Pons (tissue), 1 donor: ENCODE results near the gene L3MBTL4.
"Not testable (repeated sequence)": the region's sequence is repeated elsewhere in the genome, so short reads cannot be mapped to it uniquely, and the experiment has no call there.

Experiments
- DNase-seq: peaks from one replicate; pipeline ENCODE4 v3.0.0-alpha.2; 2016; ENCODE audit warnings: low spot score

Gene L3MBTL4

DNA sequence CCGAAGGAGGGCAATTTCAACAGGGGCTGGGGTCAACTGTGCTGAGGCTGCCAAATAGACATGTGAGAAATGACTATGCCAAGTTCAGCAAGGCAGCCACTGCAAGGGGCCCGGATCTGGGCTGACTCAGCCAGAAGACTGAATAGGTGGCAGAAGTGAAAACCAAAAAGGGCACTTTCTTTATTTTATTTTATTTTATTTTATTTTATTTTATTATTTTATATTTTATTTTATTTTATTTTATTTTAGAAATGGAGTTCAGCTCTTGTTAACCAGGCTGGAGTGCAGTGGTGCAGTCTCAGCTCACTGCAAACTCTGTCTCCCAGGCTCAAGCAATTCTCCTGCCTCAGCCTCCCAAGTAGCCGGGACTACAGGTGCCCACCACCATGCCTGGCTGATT is 228.9 kb downstream of the L3MBTL4 start:
- DNase-seq: not testable (repeated sequence)

DNA sequence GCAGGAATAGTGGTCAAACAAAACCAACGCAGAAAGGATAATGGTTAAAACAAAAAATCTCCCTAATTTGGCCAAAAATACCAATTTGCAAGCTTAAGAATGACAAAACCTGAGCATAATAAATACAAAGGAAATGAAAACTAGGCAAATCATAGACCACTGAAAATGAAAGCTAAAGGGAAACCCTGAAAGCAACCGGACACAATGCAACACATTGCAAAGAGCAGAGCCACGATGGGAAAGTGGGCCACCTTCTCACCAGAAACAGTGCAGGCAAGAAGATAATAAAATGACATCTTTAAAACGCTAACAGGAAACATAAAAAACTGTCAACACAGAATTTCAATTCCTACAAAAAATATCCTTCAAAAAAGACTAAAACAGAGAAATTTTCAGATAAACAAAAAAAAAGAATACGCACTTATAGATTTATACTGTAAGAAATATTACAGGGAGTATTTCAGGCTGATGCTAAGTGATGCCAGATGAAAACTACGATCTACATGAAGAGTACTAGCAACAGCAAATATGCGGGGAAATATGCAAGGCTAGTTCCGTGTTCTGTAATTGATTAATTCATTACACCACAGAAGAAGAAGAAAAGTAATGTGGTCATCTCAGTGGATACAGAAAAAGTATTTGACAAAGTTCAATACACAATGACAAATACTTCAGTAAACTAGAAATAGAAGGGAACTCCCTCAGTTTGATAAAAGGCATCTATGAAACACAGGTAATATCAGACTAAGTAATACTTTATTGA is 239.5 kb downstream of the L3MBTL4 start:
- no peak for DNase-seq

DNA sequence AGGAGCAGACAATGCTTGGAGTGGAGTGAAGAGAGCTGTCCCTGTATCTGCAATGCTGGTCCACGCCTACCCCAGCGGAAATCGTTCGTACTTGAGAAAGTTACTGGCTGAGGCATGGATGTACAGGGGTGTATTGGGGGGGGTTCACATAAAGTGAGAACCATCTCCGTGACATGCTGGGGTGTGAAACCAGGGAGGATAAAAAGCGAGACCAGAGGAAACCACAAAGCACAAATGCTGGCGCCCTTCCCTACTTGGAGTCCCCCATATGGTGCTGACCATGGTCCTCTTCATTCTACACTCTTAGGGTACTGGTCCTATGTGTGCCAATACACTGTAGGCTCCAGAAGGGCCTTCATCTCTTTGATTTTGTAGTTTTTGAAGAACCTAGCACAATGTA is 244.1 kb downstream of the L3MBTL4 start:
- no peak for DNase-seq

DNA sequence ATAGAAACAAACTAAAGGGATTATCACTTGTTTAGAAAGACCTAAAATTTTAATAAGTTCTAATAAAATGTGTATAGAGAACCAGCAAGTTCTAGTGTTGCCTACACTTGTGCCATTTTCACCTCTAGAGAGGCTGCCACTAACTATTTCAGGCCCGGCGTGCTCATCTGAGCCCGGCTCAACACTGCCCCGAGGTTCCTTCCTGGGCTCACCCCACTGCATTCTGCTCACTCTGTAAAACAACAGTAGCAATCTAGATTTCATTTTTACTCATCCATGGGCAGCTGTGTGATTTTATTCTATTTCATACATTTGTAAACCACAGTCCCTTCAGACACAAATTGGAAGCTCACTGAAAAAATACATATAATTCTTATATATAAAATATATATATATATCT is 253.2 kb downstream of the L3MBTL4 start:
- DNase-seq: no peak

DNA sequence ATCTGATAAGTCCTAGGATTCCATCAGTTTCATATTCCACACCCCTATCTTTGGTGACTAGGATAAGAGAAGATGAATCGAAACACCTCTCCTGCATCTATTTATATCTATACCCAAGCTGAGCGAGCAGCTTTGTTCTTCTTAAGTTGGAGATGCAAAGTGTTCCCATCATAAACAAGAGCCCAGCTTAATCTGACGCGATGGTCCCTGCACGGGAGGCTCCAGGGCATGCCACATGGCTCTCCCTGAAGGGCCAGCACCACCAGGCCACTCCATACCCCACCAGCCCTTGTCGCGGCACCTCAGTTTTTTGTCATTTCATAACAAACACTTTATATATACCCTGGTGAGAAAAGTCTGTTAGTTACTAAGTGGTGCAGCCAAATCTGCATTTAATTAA is 255.3 kb downstream of the L3MBTL4 start:
- DNase-seq: no peak

DNA sequence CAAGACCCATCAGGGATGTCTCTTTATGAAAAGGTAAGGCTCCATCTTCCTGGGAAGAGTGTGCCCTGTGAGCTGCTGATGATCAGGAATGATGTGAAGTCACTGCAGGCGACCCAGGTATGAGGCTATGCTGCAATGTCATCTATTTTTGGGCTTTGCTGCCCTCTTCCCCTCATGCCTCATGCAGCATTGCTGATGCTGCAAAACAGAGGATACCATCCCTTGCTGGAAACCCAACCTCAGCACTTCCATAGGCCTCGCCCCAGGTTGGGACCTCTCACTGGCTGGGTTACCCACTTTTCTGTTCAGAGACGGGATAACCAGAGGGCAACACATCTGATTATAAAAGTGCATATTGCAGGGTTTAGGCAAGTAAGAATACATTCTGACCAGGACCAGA is 255.8 kb downstream of the L3MBTL4 start:
- no peak for DNase-seq

DNA sequence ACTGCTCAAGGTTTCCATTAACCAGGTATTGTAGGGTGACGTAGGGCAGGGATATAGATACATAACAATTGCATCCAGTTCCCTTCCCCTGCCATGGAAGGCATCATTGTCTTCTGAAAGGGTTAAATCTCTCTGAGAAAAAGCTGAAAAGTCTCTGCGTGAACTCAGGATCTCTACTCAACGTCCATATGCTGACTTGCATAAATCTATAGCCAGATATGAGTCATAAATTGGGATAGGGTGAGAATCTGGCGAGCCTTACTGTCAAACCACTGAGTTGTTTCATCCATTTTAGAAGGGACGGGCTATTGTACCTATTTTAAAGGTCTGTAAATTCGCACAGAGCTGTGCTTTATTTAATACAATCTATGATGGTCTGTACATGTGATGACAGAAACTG is 258.3 kb downstream of the L3MBTL4 start:
- no peak for DNase-seq

DNA sequence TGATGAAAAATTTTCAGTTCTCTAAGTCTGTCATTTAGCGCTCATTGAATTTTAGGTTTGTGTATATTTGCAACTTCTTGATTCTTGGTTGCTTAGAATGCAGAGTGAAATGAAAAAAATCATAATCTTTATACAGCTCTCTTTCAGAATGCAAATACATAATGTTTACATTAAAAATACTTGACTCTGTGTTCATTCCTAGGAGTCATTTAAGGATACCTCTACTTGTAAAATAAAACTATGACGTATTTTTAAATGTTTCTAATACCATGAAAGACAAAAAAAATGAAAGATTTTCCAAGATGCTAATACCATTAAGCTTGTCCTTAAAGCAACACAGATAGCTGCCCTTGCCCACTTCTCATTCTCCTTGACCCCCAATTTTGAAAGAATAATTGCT is 259.0 kb downstream of the L3MBTL4 start:
- no peak for DNase-seq

DNA sequence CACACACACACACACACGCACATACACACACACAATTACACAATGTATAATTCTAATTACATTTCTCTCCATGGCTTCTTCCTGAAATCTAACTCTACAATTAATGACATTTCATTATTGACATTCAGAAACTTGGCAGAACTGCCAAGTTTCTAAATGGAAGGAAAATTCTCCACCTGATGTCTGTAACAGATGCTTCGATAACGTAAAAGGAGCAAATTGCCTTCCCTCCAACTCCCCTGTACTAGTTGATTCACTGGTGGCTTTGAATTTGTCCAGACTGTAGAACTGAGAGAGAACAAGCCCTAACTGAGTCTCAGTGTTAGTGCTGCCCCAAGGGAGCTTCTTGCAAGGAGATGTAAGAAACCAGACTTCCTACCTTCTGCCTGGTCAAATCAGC is 264.3 kb downstream of the L3MBTL4 start:
- DNase-seq: no peak

DNA sequence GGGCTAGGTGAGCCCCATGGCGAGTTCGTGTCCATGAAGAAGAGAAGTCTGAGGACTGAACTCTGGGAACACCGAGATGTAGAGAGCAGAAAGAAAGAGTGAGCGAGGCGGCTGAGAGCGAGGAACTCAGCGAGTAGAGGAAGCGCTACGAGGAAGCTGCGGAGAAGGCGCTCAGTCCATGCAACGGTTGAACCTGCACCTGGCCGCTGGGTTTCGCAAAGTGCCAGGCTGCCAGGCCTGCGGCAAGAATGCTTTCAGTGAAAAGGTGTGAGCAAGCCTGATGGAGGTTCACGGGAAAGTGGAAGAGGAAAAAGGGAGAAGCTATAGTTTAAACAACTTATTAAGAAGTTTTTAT is 268.4 kb downstream of the L3MBTL4 start:
- DNase-seq: no peak

DNA sequence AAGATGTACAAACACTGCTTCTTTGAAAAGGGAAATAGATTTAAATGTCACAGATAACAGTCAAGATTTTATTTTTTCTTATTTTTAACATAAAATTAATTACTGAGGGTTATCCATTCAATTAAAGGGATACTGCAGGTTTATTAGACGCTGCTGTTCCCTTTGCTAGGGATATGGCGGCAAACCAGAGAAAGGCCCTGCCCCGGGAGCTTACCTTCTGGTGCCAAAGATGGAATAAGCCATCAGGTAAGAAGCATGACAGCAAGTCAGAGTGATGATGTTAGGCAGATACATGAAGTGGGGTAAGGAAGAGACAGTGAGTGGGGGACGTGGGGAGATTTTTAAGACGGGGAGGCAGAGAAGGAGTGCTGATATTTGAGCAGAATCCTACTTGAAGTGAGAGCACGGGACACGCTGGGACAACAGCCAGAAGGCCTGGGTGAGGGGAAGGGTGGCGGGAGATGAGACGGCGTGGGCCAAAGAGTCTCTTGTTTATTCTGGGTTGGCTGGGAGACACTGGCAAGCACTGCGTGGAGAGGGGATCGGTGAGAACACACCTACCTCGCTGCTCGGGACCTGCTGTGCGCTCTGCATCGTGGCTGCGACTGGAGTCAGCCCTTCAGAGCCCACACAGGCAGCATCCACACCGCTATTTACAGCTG is 268.9 kb downstream of the L3MBTL4 start:
- no peak for DNase-seq

DNA sequence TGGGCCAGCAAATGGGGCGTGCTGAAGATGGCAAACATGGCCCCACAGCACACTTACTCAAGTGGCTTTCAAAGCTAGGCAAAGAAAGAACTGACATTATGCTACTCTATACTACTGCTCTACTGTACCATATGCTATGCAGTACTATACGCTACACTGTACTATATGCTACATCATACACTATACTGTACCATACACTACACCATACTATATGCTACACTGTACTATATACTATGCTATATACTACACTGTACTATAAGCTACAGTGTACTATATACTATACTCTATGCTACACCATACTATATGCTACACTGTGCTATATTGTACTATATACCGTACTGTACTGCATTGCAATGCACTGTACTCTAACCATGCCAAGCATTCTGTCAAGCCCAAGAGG is 275.7 kb downstream of the L3MBTL4 start:
- no peak for DNase-seq

DNA sequence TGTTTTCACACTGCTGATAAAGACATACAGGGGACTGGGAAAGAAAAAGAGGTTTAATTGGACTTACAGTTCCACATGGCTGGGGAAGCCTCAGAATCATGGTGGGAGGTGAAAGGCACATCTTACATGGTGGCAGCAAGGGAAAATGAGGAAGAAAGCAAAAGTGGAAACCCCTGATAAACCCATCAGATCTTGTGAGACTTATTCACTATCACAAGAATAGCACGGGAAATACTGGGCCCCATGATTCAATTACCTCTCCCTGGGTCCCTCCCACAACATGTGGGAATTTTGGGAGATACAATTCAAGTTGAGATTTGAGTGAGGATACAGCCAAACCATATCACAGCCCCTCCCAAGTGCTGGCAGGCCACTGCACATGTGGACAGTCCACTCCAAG is 278.8 kb downstream of the L3MBTL4 start:
- not testable (repeated sequence) for DNase-seq

DNA sequence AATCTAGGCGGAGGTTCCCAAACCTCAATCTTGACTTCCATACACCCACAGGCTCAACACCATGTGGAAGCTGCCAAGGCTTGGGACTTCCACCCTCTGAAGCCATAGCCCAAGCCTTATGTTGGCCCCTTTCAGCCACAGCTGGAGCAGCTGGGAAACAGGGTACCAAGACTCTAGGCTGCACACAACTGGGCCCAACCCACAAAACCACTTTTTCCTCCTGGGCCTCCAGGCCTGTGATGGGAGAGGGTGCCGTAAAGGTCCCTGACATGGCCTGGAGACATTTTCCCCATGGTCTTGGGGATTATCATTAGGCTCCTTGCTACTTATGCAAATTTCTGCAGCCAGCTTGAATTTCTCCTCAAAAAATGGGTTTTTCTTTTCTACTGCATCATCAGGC is 279.7 kb downstream of the L3MBTL4 start:
- not testable (repeated sequence) for DNase-seq

DNA sequence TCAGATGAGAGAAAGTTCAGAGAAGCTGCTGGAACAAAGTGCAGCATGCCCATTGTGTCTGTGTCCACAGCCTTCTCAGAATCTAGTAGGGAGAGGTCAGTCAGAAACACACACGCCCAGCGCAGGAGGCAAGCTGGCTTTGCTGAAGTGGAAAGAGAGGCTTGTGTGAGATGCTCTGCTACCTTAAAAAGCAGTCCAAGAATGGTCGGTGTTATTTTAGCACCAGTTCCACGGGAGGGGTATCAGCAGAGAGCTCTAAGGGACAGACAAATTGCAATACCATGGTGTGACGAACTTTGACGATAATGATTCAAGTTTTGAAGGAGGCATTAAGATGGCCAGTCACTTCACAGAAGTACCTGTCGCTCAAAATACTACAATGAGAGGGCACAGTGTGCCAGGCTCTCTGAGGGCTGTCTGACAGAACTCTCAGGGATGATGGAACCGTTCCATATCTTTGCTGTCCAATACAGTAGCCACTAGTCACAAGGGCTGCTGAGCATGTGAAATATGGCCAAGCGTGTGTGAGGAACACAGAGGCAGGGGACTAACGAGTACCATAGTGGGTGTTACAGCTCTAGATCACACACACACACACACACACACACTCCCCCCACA is 281.9 kb downstream of the L3MBTL4 start:
- DNase-seq: no peak

DNA sequence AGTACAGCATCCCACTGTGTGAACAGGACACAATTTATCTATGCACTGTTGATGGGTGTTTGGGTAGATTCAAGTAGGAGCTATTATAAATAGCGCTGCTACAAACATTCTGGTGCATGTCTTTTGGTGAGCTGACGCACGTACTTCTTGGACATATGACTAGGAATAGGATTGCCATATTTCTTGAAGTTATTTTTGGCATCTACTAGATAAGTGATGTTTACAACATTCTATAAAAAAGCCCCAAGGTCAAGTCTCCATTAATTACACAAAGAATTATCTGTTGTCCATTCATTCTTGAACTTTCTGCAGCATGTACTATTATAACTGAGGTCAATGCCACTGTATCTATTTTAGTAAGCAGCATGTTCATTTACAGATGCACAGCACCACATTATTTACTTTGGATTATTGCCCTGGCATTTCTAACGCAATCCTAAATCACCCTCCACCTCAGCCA is 293.9 kb downstream of the L3MBTL4 start:
- DNase-seq: no peak

DNA sequence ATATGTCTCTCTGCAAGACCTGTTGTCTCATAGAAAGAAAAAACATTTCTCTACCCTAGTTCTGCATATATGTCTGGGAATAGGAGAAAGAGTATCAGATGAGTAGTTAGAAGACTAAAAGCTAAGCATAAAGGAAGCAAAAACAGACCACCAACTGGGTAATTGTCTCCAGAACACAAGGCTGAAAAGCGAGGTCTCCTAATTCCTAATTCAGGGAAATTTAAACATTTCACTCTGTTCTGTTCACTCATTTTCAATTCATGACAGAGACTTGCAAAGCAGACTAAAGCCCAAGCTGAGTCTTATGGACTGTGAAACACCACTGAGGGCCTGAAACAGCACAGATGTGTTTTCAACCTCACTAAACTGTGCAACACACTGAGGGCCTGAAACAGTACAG is 294.9 kb downstream of the L3MBTL4 start:
- DNase-seq: no peak

DNA sequence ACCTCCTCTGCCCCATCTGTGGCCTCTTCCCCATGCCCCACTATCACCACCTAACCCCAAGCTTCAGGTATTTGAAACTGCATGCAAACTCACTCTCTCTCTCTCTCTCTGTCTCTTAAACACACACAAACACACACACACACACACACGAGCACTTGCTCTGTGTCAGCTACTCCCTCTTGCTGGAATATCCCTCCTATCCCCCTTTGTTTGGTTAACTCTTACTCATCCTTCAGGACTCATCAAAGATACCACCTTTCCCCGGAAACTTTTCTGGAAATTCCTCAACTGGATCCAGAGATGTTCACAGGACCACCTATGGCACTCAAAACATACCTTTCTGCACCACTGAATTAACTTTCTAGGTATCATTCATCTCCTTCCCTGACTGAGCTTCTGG is 296.6 kb downstream of the L3MBTL4 start:
- no peak for DNase-seq

DNA sequence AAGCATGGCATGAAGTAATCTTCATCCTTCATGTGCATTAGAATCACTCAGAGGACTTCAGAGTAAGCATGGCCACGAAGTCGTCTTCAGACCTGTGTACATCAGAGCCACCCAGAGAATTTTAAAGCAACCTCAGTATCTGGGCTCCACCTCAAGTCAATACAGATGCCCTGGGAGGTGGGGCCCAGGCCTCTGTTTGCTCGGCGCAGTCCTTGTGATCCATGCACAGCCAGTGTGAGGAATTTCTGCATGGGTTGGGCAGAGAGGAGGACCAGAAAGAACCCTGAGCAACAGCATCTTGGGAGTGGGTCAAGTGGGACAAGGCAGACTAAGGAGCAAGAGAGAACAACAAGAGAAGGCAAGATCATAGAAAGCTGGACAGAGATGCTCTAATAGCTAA is 299.0 kb downstream of the L3MBTL4 start:
- DNase-seq: no peak

DNA sequence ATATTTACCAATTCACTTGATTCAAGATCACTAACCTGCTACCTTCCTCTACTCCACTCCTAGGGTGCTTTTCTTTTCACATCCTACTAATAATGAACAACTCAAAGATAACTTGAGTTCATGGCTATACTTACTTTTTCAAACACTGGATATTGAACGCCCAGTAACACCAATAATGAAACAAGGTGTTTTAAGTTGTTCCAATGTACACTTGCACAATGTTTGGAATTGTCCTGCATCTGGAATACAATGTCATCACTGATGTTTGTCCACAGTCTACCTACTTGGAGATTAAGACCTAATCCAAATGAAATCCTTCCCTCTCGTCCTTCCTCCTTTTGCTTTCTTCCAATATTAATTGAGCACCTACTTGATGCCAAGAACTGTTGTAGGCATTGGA is 301.1 kb downstream of the L3MBTL4 start:
- DNase-seq: no peak

DNA sequence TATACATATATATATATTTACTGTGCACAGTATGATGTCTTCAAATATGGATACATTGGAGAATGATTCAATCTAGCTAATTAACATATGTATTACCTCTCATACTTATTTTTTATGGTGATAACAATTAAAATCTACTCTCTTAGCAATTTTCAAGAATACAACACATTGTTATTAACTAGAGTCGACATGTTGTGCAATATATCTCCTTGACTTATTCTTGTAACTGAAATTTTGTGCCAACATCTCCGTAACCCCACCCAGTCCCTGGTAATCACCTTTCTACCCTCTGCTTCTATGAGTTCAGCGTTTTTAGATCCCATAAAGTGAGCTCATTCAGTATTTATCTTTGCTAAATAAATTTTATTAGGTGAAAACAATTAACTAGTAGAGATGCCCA is 303.0 kb downstream of the L3MBTL4 start:
- no peak for DNase-seq

DNA sequence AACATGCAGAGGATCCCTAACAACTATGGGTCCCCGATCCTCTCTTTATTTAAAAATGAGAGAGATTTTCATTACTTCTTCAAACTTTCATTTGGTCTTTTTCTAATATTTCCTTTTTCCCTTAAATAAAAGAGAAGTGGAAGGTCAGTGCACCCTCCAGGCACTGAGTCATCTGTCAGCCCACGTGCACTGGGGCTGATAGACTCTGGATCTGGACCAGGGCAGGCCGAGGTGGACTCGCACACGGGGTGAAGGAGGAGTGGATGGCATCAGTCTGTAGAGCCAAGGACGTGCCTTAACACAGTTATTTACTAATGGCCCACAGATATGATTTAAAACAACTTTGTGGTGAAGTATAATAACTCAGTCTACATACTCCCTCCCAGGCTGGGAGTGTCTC is 305.0 kb downstream of the L3MBTL4 start:
- DNase-seq: peak; percentile 39

DNA sequence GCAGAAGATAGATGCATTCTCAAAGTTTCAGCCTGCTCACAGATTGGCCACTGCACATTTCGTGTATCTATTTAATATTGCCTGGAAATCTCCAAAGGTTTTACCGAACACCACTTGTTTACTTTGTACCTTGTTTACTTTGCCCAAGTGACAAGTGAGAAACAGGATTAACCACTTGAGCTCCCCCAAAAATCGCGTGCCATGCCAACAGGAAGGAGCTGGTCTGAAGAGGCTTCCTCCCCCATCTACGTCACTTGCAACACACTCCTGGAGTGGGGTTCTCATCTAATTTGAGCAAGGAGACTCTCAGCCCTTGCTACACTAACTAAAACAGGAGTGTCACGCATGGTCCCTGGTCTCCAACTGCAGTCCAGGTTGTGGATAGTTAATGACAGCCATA is 306.9 kb downstream of the L3MBTL4 start:
- no peak for DNase-seq
